OCI-LY1 (cell line): Measurements from ENCODE around the gene ANKRD13A.
"Not testable (repeated sequence)": the region's sequence is repeated elsewhere in the genome, so short reads cannot be mapped to it uniquely, and the experiment has no call there.

Experiments
- H2AFZ ChIP-seq: fragments of 200-600 bp; sonication (generic), shearing (Covaris generic); 2 replicates; pipeline ENCODE4 v1.6.0; 2014; ENCODE audit warnings: antibody characterized with exemption, mild to moderate bottlenecking, low read length
- H3F3A ChIP-seq: fragments of 200-600 bp; sonication (generic), shearing (Covaris generic); 2 replicates; pipeline ENCODE4 v1.6.0; 2014; ENCODE audit warnings: mild to moderate bottlenecking, antibody characterized with exemption, low read length, moderate library complexity; ENCODE audit not compliant: insufficient read depth
- H3K27ac ChIP-seq: fragments of 200-600 bp; sonication (generic); 2 replicates; pipeline ENCODE4 v1.5.1; 2014; ENCODE audit warnings: low read length, mixed run types, mild to moderate bottlenecking, low read depth; ENCODE audit not compliant: poor library complexity, severe bottlenecking
- H3K27me3 ChIP-seq: fragments of 200-600 bp; sonication (generic); 2 replicates; pipeline ENCODE4 v1.6.0; 2014; ENCODE audit warnings: antibody characterized with exemption, mild to moderate bottlenecking, low read length, moderate library complexity; ENCODE audit not compliant: insufficient read depth
- H3K36me3 ChIP-seq: fragments of 200-600 bp; sonication (generic); 2 replicates; pipeline ENCODE4 v1.6.1; 2014; ENCODE audit warnings: mild to moderate bottlenecking, antibody characterized with exemption, low read length, moderate library complexity, mixed read lengths; ENCODE audit not compliant: insufficient read depth
- H3K4me1 ChIP-seq: fragments of 200-600 bp; sonication (generic); 2 replicates; pipeline ENCODE4 v1.5.1; 2014; ENCODE audit warnings: mild to moderate bottlenecking, low read length, moderate library complexity; ENCODE audit not compliant: insufficient read depth, severe bottlenecking
- H3K4me2 ChIP-seq: fragments of 200-600 bp; sonication (generic), shearing (Covaris generic); 2 replicates; pipeline ENCODE4 v1.6.1; 2014; ENCODE audit warnings: low read length
- H3K4me3 ChIP-seq: fragments of 200-600 bp; sonication (generic); 2 replicates; pipeline ENCODE4 v1.5.1; 2014; ENCODE audit warnings: low read length, low read depth, mild to moderate bottlenecking, mixed read lengths; ENCODE audit not compliant: poor library complexity, severe bottlenecking
- H3K79me2 ChIP-seq: fragments of 200-600 bp; shearing (Covaris generic); 2 replicates; pipeline ENCODE4 v1.6.1; 2016; ENCODE audit warnings: mixed run types, low read length, mixed read lengths; ENCODE audit not compliant: insufficient read depth
- H3K9ac ChIP-seq: fragments of 200-600 bp; sonication (generic), shearing (Covaris generic); 2 replicates; pipeline ENCODE4 v1.6.1; 2014; ENCODE audit warnings: mild to moderate bottlenecking, low read length, mixed read lengths
- H3K9me2 ChIP-seq: fragments of 200-600 bp; sonication (generic), shearing (Covaris generic); 2 replicates; pipeline ENCODE4 v1.6.1; 2014; ENCODE audit warnings: low read depth, mild to moderate bottlenecking, low read length, mixed read lengths
- H3K9me3 ChIP-seq: fragments of 200-600 bp; shearing (Covaris generic); 2 replicates; pipeline ENCODE4 v1.6.1; 2014; ENCODE audit warnings: low read length, mixed read lengths
- H4K20me1 ChIP-seq: fragments of 200-600 bp; sonication (generic), shearing (Covaris generic); 2 replicates; pipeline ENCODE4 v1.6.0; 2016; ENCODE audit warnings: mild to moderate bottlenecking, low read length; ENCODE audit not compliant: insufficient read depth
- CTCF ChIP-seq: fragments of 200-600 bp; sonication (generic), shearing (Covaris generic); IDR thresholded peaks from 2 replicates; pipeline ENCODE4 v1.5.1; 2017; ENCODE audit warnings: mild to moderate bottlenecking, antibody characterized with exemption, low read length, moderate library complexity, mixed read lengths
- EZH2 ChIP-seq: fragments of 200-600 bp; sonication (generic), shearing (Covaris generic); IDR thresholded peaks from 2 replicates; pipeline ENCODE4 v1.8.0; 2017; ENCODE audit warnings: borderline replicate concordance, mixed run types, mild to moderate bottlenecking, antibody characterized with exemption, low read length, moderate library complexity, mixed read lengths

Gene ANKRD13A

GRCh38 chr12:110065540-110065939 lies 66.3 kb downstream of the ANKRD13A start:
- no peak overlapping the region for H3K4me3 ChIP-seq
- H3K9me2 ChIP-seq, result no peaks in the 10 kb centered on the region
- no peaks in the 10 kb centered on the region for H3K9me3 ChIP-seq
- H4K20me1 ChIP-seq, result no peaks in the 10 kb centered on the region
- no peak overlapping the region for H3K4me2 ChIP-seq
- H2AFZ ChIP-seq, result no peak overlapping the region
- no peaks in the 10 kb centered on the region for H3K4me1 ChIP-seq
- H3K9ac ChIP-seq, result no peak overlapping the region
- no peak for TF ChIP-seq CTCF
- TF ChIP-seq EZH2, result no peak
- H3K79me2 ChIP-seq, result no peaks in the 10 kb centered on the region
- H3K27ac ChIP-seq, result no peak overlapping the region
- no peaks in the 10 kb centered on the region for H3F3A ChIP-seq
- H3K27me3 ChIP-seq, result no peaks in the 10 kb centered on the region
- no peaks in the 10 kb centered on the region for H3K36me3 ChIP-seq

GRCh38 chr12:110067531-110067930 lies 68.3 kb downstream of the ANKRD13A start:
- no peaks in the 10 kb centered on the region for H3F3A ChIP-seq
- TF ChIP-seq EZH2 (no peak), CTCF (no peak)
- H3K4me1 ChIP-seq, result no peaks in the 10 kb centered on the region
- no peaks in the 10 kb centered on the region for H4K20me1 ChIP-seq
- H3K9ac ChIP-seq, result no peak overlapping the region
- H3K27ac ChIP-seq, result no peak overlapping the region
- H3K79me2 ChIP-seq, result no peaks in the 10 kb centered on the region
- no peaks in the 10 kb centered on the region for H3K27me3 ChIP-seq
- no peak overlapping the region for H3K4me3 ChIP-seq
- no peaks in the 10 kb centered on the region for H3K36me3 ChIP-seq
- H2AFZ ChIP-seq, result no peak overlapping the region
- no peaks in the 10 kb centered on the region for H3K9me3 ChIP-seq
- H3K9me2 ChIP-seq, result no peaks in the 10 kb centered on the region
- H3K4me2 ChIP-seq, result no peak overlapping the region

DNA sequence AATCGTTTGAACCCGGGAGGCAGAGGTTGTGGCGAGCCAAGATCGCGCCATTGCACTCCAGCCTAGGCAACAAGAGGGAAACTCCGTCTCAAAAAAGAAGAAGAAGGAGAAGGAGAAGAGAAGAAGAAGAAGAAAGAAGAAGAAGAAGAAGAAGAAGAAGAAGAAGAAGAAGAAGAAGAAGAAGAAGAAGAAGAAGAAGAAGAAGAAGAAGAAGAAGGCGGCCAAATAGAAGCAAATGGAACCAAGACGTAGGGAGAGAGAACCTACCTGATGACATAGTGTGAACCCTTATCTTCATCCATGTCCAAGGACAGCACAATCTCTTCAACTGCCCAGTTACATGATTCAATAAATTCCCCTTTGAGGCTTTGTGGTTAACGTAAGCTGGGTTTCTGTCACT lies 68.9 kb downstream of the ANKRD13A start:
- H3K79me2 ChIP-seq, H3K9ac ChIP-seq, H3K9me2 ChIP-seq, H3K4me2 ChIP-seq, H3K4me3 ChIP-seq, H3K9me3 ChIP-seq, H2AFZ ChIP-seq, H3K36me3 ChIP-seq, H3K4me1 ChIP-seq, H3F3A ChIP-seq, H3K27me3 ChIP-seq, H3K27ac ChIP-seq, H4K20me1 ChIP-seq: not testable (repeated sequence)

- Histone ChIP-seq H3K79me2 (no peaks in the 10 kb centered on the region), H3K4me1 (peaks cover 8% of the 10 kb centered on the region), H3K36me3 (no peaks in the 10 kb centered on the region), H2AFZ (no peak overlapping the region), H3K27ac (no peak overlapping the region), H4K20me1 (no peaks in the 10 kb centered on the region), H3K9me3 (no peaks in the 10 kb centered on the region), H3K9ac (no peak overlapping the region), H3K27me3 (no peaks in the 10 kb centered on the region), H3K4me2 (no peak overlapping the region), H3F3A (no peaks in the 10 kb centered on the region), H3K4me3 (no peak overlapping the region), H3K9me2 (no peaks in the 10 kb centered on the region)
- no peak for TF ChIP-seq CTCF
- no peak for TF ChIP-seq EZH2
These were observed 69.4 kb downstream of the ANKRD13A start for GRCh38 chr12:110068654-110069053.
